Measurements from ENCODE around the gene ARMC5.
A peak's percentile ranks its signal among the peaks of the same experiment; 100 is the strongest.

The ARMC5 gene

GRCh38 chr16:31458073-31458843 is 1.0 kb upstream of the ARMC5 start:
- peak; percentile 30; the same call in 1 of the 2 replicates for TF ChIP-seq CTCF (conservative IDR thresholded peaks at IDR 0.05; ENCODE audit: low read length)
- peak overlapping the region; percentile 91 for H3K4me3 ChIP-seq (ENCODE audit: low read length)
- peak; percentile 50 for DNase-seq (ENCODE audit: low read depth)

- no peak for TF ChIP-seq CTCF (conservative IDR thresholded peaks at IDR 0.05; ENCODE audit: low read length)
Measured at GRCh38 chr16:31459687-31460581, 633 bp downstream of the ARMC5 start.

GRCh38 chr16:31460582-31461002 is 1.3 kb downstream of the ARMC5 start:
- peak; percentile 88 for DNase-seq (ENCODE audit: low read depth)
- H3K4me3 ChIP-seq (ENCODE audit: low read length) = peak overlapping the region; percentile 68

More at GRCh38 chr16:31459687-31460581, 633 bp downstream of the ARMC5 start:
- peak overlapping the region; percentile 91 for H3K4me3 ChIP-seq (ENCODE audit: low read length)
- DNase-seq (ENCODE audit: low read depth) = peak; percentile 99

GRCh38 chr16:31461201-31461920 is 2.1 kb downstream of the ARMC5 start:
- TF ChIP-seq CTCF (conservative IDR thresholded peaks at IDR 0.05; ENCODE audit: low read length) = no peak
- no peak overlapping the region for H3K4me3 ChIP-seq (ENCODE audit: low read length)
- DNase-seq (ENCODE audit: low read depth) = no peak

More at GRCh38 chr16:31460582-31461002, 1.3 kb downstream of the ARMC5 start:
- TF ChIP-seq CTCF (conservative IDR thresholded peaks at IDR 0.05; ENCODE audit: low read length) = peak; percentile 81

- no peak for TF ChIP-seq CTCF (conservative IDR thresholded peaks at IDR 0.05; ENCODE audit: low read length)
- DNase-seq (ENCODE audit: low read depth) = no peak
- H3K4me3 ChIP-seq (ENCODE audit: low read length) = no peak overlapping the region
Measured at GRCh38 chr16:31461921-31462804, 2.9 kb downstream of the ARMC5 start.

- no peak for TF ChIP-seq CTCF (conservative IDR thresholded peaks at IDR 0.05; ENCODE audit: low read length)
- H3K4me3 ChIP-seq (ENCODE audit: low read length) = no peak overlapping the region
Measured at GRCh38 chr16:31464348-31464769, 5.1 kb downstream of the ARMC5 start.

More at GRCh38 chr16:31464348-31464769, 5.1 kb downstream of the ARMC5 start:
- no peak for DNase-seq (ENCODE audit: low read depth)
